Raji (cell line): ENCODE measurements around the gene PARP1.

Experiments used
- POLR2A ChIP-seq: IDR thresholded peaks from 2 replicates; pipeline ENCODE4 v1.6.1; 2011; ENCODE audit warnings: low read depth, low read length, control low read depth; ENCODE audit not compliant: insufficient read depth

The PARP1 gene

DNA sequence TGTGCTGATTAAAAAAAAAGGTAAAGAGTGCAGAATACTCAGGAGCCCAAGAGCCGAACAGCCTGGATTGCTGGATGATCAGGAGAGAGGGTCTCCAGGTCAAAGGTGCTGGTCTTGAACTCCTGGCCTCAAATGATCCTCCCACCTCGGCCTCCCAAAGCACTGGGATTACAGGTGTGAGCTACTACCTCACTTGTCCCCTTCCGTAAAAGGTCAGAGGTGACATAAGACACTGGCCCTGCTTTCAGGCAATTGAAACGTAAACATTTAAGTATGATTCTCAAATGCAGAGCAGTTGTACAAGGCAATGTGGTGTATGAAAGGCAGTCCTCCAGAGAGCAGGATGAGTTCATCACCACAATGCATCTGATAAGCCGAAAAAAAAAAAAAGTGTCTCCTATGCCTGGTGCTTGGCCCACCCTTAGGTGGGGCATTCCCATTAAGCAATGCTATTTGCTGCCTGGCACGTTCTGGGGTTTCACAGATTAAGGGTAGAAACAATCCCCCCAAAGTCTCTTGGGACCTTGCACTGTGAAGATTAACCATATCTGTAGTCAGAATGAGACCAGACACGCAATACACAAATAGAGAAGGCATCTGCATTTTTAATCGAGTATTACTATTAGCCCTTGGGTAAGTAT lies 47.7 kb downstream of the PARP1 start:
- no peak for TF ChIP-seq POLR2A

DNA sequence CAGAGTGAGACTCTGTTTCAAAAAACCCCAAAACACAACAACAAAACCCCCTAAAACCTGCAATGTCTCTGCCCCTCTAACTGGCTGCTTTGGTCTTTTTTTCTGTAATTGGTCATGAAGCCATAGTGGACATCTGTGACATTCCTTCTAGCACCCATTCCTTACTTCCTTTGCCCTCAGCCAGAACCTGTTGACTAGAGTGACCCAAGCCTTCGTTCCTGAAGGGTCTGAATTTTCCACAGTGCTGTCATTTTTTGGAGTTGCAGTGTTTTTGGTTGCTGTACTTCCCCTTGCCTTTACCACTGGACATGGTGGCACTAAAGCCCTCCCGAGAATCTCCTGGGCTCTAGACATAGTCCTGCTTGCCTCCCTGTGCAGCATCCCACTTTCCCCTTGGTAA lies 50.5 kb downstream of the PARP1 start:
- no peak for TF ChIP-seq POLR2A

DNA sequence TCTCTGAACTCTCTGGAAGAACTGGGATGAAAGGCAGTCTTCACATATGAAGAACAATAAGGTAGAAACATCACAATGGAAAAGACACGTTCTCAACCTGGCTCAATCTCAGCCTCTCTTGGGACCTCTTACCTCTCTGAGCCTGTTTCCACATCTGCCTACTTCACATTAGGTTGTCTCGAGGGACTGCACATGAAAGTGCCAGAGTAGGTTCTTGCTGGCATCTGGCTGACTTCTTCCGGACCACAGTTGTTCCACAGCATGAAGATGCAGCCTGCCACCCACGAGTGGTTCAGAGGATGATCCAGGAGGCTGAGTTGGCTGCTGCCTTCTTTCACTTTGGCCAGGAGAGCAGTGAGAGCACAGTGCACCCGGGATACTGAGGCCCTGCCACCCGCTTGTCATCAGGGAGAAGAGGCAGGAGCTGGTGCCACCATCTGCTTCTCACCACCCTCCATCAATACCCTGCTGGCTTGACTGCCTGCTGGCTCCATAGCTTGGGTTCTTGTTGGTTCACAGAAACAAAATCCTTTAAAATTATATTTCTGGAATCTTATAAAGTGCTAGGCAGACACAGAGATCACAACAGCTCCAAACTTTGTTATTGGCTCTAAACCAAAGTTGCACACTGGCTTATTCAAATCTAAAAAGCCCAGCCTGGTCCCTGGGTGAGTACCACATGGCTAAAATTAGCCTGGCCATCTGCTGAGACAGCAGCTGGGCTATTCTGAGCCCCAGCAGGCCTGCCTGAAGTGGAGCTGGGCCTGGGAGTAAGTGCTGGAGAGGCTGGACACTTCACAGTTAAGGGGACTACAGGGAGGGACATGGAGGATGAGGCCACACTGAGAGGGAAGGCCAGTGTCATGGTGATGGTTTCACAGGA lies 52.0 kb downstream of the PARP1 start:
- TF ChIP-seq POLR2A: no peak

DNA sequence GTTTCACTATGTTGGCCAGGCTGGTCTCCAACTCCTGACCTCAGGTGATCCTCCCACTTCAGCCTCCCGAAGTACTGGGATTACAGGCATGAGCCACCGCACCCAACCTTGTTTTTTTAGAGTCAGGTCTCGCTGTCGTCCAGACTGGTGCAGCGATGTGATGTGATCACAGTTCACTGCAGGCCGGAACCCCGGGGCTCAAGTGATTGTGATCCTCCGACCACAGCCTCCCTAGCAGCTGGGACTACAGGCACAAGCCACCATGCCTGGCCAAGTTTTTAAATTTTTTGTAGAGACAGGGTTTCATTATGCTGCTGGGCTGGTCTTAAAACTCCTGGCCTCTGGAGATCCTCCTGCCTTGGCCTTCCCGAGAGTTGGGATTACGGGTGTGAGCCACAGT lies 52.9 kb downstream of the PARP1 start:
- TF ChIP-seq POLR2A: no peak

DNA sequence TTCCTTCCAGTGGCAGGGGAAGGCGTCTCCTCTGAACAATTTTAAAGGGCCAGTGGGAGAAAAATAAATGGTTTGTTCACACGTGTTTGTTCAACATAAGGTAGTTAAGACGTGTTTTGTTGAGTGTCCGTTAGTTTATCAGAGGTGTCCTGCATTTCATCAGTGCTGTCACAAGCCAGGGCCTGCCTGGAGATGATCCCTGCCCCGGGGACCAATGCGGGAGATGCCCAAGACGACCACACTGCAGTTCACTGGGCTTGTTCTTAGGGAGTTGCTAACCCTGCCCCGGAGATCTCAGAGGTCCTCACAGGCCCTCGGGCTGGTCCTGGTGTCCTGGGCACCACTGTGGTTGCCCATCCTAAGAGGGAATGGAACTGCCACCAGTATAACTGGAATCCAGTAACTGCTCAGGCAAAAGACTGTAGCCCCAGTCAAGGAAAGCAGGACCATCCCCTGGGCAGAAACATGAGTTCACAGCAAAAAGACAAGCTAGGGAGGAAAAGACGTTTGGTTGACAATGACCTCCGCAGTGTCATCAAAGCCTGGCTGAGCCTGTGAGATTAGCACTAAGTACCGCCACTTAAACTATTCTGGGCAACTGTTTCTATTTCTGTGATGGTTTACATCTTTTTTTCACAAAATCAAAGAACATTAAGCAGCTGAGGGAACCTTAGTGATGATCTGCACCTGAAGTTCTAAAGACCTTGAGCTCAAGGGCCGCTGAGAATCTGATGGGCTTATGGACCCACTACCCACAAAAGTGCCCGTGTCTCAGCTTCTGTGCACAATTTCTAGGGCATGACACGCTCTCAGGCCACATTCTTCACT lies 54.0 kb downstream of the PARP1 start:
- no peak for TF ChIP-seq POLR2A

DNA sequence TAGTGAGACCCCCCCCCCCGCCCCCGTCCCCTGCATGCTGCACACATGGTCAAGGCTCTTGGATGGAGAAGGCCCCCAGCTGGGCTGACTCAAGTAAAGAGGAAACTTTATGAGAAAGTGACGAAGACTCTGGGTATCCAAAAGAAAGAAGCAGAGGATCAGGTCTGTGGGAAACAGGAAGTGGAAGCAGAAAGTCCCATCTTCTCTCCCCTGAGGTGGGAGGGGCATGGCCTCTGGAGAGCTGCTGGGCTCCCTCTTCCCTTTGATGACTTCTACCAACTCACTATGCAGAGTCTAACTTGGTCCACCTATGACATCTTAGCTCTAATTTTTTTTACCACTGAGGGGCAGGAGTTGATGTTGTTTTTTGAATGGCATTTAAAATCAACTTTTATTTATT lies 56.2 kb downstream of the PARP1 start:
- no peak for TF ChIP-seq POLR2A

DNA sequence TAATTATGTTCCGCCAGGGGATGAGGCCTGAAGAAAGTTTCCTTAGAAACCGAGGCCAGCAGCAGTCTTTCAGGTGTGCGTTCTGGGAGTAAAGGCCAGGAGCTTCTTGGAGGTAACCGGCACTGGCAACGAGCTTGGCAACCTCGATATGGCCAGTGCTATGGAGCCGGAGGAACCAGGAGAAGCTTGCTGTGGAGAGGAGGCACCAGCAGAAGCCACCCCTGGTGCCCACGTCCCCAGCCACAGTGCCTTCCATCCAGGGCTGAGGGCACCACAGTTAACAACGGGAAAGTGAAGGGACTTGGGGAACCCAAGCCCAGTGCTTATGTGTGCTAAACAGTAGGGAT lies 57.4 kb downstream of the PARP1 start:
- no peak for TF ChIP-seq POLR2A

DNA sequence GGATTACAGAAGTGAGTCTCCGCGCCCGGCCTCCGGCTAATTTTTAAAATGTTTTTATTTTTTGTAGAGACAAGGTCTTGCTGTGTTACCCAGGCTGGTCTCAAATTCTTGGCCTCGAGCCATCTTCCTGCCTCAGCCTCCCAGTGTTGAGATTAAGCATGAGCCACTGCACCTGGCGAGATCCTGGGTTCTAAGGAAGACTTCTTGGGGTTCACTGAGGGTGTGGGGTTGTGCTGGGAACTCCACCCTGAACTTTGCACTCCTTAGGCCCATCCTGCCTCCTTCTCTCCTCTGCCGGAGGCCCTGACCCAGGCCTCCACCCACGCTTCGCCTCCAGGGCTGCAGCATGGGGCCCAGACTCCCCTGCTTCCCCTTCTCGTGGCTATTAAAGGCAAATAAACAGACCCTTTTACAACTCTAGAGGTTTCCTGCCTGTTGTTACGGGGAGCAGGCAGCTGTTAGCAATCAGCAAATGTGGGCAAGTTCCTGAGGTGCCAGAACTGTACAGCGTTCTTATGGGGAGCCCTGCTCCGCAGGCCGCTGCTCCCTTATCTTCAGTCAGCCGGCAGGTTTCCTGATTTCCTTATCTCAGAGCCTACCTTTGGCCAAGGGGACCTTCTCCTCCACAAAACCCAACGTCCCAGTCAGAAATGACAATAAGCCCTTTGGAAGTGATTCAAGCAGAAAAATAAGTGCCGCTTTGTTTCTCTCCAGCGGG lies 57.9 kb downstream of the PARP1 start:
- no peak for TF ChIP-seq POLR2A

DNA sequence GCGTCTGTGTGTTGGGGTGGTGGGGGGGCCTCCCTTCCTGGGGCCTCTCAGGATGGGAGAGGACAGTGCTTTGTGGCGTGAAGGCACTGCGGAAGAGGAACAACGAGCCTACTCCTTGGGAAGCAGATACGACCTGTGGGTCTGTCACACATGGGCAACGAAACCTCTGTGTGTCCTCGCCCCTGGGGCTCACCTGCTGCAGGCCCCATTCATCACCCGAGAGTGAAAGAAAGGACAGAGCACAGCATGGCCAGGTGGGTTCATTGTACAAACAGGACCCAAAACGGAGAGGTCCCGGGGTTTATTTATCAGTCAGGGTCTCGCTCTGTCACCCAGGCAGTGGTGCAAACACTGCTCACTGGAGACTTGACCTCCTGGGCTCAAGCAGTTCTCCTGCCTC lies 58.8 kb downstream of the PARP1 start:
- TF ChIP-seq POLR2A: no peak

DNA sequence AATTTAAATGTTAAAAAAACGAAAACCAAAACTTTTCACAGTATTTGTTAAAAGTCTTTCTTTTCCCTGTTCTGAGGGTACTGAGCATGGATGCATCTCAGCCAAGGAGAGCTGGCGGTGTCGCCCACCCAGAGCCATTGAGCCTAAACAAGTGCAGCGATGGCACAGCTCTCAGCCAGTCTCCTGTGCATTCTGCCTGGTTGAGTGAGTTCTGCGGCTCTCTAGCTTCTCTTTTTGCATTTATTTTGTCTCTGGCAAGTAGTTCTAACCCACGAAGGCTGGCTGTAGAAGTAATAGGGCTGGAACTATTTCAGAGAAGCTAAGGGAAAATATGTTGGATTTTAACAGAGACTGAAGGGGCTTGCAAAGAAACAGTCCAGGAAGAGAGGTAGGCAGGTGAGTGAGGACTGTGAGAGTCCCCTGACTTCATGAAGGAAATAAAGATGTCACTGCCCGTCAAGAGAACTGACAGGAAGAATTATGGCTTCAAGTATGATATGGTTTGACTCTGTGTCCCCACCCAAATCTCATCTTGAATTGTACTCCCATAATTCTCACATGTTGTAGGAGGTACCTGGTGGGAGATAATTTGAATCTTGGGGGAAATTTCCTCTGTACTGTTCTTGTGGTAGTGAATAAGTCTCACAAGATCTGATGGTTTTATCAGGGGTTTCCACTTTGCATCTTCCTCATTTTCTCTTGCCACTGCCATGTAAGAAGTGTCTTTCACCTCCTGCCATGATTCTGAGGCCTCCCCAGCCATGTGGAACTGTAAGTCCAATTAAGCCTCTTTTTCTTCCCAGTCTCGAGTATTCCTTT lies 63.2 kb downstream of the PARP1 start:
- no peak for TF ChIP-seq POLR2A

DNA sequence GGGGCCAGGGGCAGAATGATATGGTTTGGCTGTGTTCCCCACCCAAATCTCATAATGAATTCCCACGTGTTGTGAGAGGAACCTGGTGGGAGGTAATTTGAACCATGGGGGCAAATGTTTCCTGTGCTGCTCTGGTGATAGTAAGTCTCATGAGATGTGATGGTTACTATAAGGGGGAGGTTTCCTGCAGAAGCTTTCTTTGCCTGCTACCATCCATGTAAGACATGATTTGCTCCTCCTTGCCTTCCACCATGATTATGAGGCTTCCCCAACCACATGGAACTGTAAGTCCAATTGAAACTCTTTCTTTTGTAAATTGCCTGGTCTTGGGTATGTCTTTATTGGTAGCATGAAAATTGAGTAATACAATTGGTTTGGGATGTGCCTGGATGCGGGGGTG lies 65.2 kb downstream of the PARP1 start:
- no peak for TF ChIP-seq POLR2A

DNA sequence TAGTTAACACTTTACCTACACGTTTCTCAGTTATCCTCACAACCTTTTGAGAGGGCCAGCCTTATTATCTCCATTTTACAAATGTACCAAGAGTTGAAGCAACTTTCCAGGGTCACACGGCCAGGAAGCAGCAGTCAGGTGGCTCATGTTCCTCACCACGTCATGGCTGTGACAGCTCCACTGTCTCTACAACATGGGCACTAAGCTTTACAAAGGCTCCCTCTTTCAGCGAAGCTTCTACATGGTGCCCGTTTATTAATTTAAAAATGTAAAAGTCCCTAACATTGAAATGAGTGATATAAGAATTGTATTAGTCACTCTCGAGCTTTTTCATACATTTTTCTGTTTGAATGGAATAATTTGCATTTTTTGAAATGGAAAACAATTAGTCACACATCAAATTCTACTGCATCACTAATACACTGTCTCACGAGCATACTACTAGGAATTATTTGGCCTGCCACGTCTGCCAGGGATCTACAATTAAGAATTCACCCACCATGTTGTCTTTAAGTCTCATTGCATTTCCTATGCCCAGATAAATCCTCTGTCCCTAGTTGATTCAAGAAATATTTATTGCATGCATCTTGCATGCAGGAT lies 70.5 kb downstream of the PARP1 start:
- TF ChIP-seq POLR2A: no peak

DNA sequence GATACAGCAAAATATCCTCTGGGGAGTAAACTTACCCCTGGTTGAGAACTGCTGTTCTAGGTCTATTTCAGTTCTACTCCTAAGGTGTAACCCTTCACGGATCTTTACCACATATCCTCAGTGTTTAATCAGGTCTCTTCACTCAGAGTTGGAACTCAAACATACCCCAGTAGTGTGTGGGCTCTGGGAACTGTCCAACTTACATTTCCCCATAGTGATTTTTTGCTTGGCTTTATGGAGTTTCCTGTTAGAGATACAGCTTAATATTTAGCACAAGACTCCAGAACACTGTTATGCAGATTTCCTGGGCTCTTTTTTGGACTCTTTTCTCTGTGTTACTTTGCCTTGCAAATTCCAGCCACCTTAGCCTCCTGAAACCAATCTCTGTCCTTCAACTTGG lies 72.2 kb downstream of the PARP1 start:
- no peak for TF ChIP-seq POLR2A

DNA sequence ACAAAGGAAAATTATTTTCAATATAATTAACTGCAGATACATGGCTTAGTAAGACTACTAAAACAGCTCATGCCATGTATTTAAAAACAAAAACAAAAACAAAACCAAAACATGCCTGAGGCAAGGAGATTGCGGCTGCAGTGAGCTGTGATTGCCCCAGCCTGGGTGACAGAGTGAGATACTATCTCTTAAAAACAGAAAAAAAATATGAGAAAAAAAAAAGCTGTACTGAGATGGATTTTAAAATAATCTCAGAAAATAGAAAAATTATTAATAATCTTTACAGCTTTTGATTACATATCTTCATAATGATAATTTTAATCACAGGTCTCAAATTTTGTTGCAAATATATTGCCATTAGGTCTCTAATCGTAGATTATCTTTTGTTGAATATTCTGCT lies 74.9 kb downstream of the PARP1 start:
- TF ChIP-seq POLR2A: no peak
